ENCODE data around the gene PGAP6.

Gene PGAP6

DNA sequence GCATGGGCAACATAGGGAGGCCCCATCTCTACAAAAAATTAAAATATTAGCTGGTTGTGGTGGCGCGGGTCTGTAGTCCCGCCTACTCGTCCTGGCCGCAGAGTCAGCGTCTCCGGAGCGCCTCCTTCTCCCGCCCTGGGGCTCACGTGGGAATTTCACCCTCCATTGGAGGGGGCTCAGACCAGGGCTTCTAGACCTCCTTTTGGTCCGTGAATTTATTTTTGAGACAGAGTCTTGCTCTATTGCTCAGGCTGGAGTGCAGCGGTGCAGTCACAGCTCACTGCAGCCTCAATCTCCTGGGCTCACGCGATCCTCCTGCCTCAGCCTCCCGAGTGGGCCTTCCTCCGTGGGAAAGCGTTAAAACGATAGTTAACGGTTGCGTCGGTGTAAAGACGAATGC is 14.8 kb upstream of the PGAP6 start:
- H3K9ac ChIP-seq (ENCODE audit: low read length) = peak overlapping the region; percentile 58; the same call in 1 of the 2 replicates
- no peaks in the 10 kb centered on the region for H3K9me3 ChIP-seq (replicated peaks; ENCODE audit: insufficient read depth, low read length)
- TF ChIP-seq EZH2phosphoT487 (IDR thresholded peaks at IDR 0.05; ENCODE audit: low read length) = no peak
- TF ChIP-seq EZH2 (optimal IDR thresholded peaks at IDR 0.05; ENCODE audit: low read depth, low read length) = no peak
- TF ChIP-seq, protein P1, sequence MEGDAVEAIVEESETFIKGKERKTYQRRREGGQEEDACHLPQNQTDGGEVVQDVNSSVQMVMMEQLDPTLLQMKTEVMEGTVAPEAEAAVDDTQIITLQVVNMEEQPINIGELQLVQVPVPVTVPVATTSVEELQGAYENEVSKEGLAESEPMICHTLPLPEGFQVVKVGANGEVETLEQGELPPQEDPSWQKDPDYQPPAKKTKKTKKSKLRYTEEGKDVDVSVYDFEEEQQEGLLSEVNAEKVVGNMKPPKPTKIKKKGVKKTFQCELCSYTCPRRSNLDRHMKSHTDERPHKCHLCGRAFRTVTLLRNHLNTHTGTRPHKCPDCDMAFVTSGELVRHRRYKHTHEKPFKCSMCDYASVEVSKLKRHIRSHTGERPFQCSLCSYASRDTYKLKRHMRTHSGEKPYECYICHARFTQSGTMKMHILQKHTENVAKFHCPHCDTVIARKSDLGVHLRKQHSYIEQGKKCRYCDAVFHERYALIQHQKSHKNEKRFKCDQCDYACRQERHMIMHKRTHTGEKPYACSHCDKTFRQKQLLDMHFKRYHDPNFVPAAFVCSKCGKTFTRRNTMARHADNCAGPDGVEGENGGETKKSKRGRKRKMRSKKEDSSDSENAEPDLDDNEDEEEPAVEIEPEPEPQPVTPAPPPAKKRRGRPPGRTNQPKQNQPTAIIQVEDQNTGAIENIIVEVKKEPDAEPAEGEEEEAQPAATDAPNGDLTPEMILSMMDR (IDR thresholded peaks at IDR 0.05; ENCODE audit: low read length) = no peak
- DNase-seq = peak; percentile 63
- peak overlapping the region; percentile 99 for H3K4me2 ChIP-seq (ENCODE audit: low read depth, low read length)
- H3F3A ChIP-seq (ENCODE audit: insufficient read depth, low read length) = peaks cover 29% of the 10 kb centered on the region
- no peaks in the 10 kb centered on the region for H3K27me3 ChIP-seq (replicated peaks; ENCODE audit: insufficient read depth, low read length)
- peak overlapping the region; percentile 67 for H3K4me3 ChIP-seq (ENCODE audit: low read length)
- peak overlapping the region; percentile 16; the same call in 1 of the 2 replicates for H3K27ac ChIP-seq (ENCODE audit: low read length)
- H3K9me2 ChIP-seq (replicated peaks; ENCODE audit: insufficient read depth, low read length) = no peaks in the 10 kb centered on the region
- peaks cover 13% of the 10 kb centered on the region for H3K4me1 ChIP-seq (ENCODE audit: low read length)
- H3K36me3 ChIP-seq (replicated peaks; ENCODE audit: insufficient read depth, low read length) = no peaks in the 10 kb centered on the region
- no peaks in the 10 kb centered on the region for H4K20me1 ChIP-seq (ENCODE audit: insufficient read depth, low read length)
- peaks cover 16% of the 10 kb centered on the region for H3K79me2 ChIP-seq (ENCODE audit: low read length)
- peak overlapping the region; percentile 72 for H2AFZ ChIP-seq (ENCODE audit: low read length)

DNA sequence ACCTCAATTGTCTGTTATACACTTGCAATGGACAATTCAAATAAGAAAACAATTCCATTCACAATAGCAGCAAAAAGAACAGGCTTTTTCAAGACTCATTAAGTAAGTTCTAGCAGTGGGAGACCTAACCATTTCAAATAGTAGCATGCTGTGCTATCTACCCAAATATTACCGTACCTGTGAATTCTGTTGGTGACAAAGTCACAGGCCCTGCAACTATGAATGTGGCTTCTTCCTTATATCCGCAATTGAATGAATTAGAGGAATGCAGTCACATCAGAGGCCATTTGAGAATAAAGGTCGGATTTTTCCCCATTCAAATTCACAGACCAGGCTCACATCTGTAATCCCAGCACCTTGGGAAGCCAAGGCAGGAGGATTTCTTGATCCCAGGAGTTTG is 14.4 kb upstream of the PGAP6 start:
- peaks cover 25% of the 10 kb centered on the region for H3F3A ChIP-seq (ENCODE audit: insufficient read depth, low read length)
- DNase-seq = no peak
- H2AFZ ChIP-seq (ENCODE audit: low read length) = peak overlapping the region; percentile 72
- no peaks in the 10 kb centered on the region for H4K20me1 ChIP-seq (ENCODE audit: insufficient read depth, low read length)
- peaks cover 16% of the 10 kb centered on the region for H3K79me2 ChIP-seq (ENCODE audit: low read length)
- H3K4me3 ChIP-seq (ENCODE audit: low read length) = peak overlapping the region; percentile 67
- no peaks in the 10 kb centered on the region for H3K9me2 ChIP-seq (replicated peaks; ENCODE audit: insufficient read depth, low read length)
- no peaks in the 10 kb centered on the region for H3K27me3 ChIP-seq (replicated peaks; ENCODE audit: insufficient read depth, low read length)
- peak overlapping the region; percentile 99 for H3K4me2 ChIP-seq (ENCODE audit: low read depth, low read length)
- no peaks in the 10 kb centered on the region for H3K9me3 ChIP-seq (replicated peaks; ENCODE audit: insufficient read depth, low read length)
- H3K9ac ChIP-seq (ENCODE audit: low read length) = peak overlapping the region; percentile 58; the same call in 1 of the 2 replicates
- peak overlapping the region; percentile 16; the same call in 1 of the 2 replicates for H3K27ac ChIP-seq (ENCODE audit: low read length)
- TF ChIP-seq, protein P1 (IDR thresholded peaks at IDR 0.05; ENCODE audit: low read length) = no peak
- no peak for TF ChIP-seq EZH2 (optimal IDR thresholded peaks at IDR 0.05; ENCODE audit: low read depth, low read length)
- no peak for TF ChIP-seq EZH2phosphoT487 (IDR thresholded peaks at IDR 0.05; ENCODE audit: low read length)
- no peaks in the 10 kb centered on the region for H3K36me3 ChIP-seq (replicated peaks; ENCODE audit: insufficient read depth, low read length)
- H3K4me1 ChIP-seq (ENCODE audit: low read length) = peaks cover 13% of the 10 kb centered on the region

DNA sequence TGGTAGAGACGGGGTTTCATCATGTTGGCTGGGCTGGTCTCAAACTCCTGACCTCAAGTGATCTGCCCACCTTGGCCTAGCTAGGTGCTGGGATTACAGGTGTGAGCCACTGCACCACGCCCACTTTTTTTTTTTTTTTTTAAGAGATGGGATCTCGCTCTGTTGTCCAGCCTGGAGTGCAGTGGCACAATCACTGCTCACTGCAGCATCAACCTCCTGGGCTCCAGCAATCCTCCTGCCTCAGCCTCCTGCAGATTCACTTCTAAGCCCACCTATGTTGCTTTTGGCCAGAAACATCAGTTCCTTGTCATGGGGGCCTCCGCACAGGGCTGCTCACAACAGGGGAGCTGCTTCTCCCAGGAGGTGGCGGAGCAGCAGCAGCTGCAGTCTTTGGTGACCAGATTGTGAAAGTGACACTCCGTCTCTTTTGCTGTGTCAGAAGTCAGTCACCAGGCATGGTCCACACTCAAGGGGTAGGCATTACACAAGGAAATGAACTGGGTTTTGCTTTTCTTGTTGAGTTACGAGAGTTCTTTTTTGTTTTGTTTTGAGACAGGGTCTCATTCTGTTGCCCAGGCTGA is 10.8 kb upstream of the PGAP6 start:
- H3K9ac ChIP-seq (ENCODE audit: low read length) = peak overlapping the region; percentile 42; the same call in 1 of the 2 replicates
- H4K20me1 ChIP-seq (ENCODE audit: insufficient read depth, low read length) = no peaks in the 10 kb centered on the region
- peak; percentile 83 for DNase-seq
- H3K4me2 ChIP-seq (ENCODE audit: low read depth, low read length) = peak overlapping the region; percentile 39; the same call in 1 of the 2 replicates
- H3K9me2 ChIP-seq (replicated peaks; ENCODE audit: insufficient read depth, low read length) = no peaks in the 10 kb centered on the region
- H2AFZ ChIP-seq (ENCODE audit: low read length) = peak overlapping the region; percentile 70
- peaks cover 9% of the 10 kb centered on the region; the same call in 1 of the 2 replicates for H3F3A ChIP-seq (ENCODE audit: insufficient read depth, low read length)
- no peaks in the 10 kb centered on the region for H3K36me3 ChIP-seq (replicated peaks; ENCODE audit: insufficient read depth, low read length)
- H3K9me3 ChIP-seq (replicated peaks; ENCODE audit: insufficient read depth, low read length) = no peaks in the 10 kb centered on the region
- H3K27ac ChIP-seq (ENCODE audit: low read length) = peak overlapping the region; percentile 65; the same call in 1 of the 2 replicates
- H3K4me3 ChIP-seq (ENCODE audit: low read length) = peak overlapping the region; percentile 21; the same call in 1 of the 2 replicates
- peaks cover 9% of the 10 kb centered on the region; the same call in 1 of the 2 replicates for H3K4me1 ChIP-seq (ENCODE audit: low read length)
- no peaks in the 10 kb centered on the region for H3K27me3 ChIP-seq (replicated peaks; ENCODE audit: insufficient read depth, low read length)
- no peaks in the 10 kb centered on the region for H3K79me2 ChIP-seq (ENCODE audit: low read length)
- TF ChIP-seq EZH2phosphoT487 (IDR thresholded peaks at IDR 0.05; ENCODE audit: low read length) = no peak
- TF ChIP-seq, protein P1 (IDR thresholded peaks at IDR 0.05; ENCODE audit: low read length) = peak; percentile 60

All from MM.1S (cell line).